Measurements from ENCODE around the gene P2RY13. TPM values are rescaled to one million over a fixed set of nuclear protein-coding genes. Genes with fewer than 3 reads are reported as not detected.

Gene P2RY13
- polyA plus RNA-seq, result 4.9 TPM
- long read RNA-seq, donor 1, partial matches to known transcripts, result 0 of 2 reads
- long read RNA-seq, donor 1, other reads (novel, unspliced or antisense), result 0 of 2 reads
- long read RNA-seq, donor 2, partial matches to known transcripts, result 0 of 2 reads
- long read RNA-seq, donor 2, other reads (novel, unspliced or antisense), result 0 of 2 reads
- long read RNA-seq, donor 3, result 0 reads
- long read RNA-seq, donor 4, result 0 reads
- long read RNA-seq, donor 5, result 0 reads
- long read RNA-seq, donor 6, partial matches to known transcripts, result 0 of 2 reads
- long read RNA-seq, donor 6, other reads (novel, unspliced or antisense), result 0 of 2 reads
- long read RNA-seq, donor 7, partial matches to known transcripts, result 0 of 2 reads
- long read RNA-seq, donor 7, other reads (novel, unspliced or antisense), result 0 of 2 reads
- long read RNA-seq, donor 8, transcript P2RY13-201 (2 exons, 2,764 nt), result major isoform, 5 of 5 reads
- long read RNA-seq, donor 8, partial matches to known transcripts, result 0 of 5 reads
- long read RNA-seq, donor 8, other reads (novel, unspliced or antisense), result 0 of 5 reads
- long read RNA-seq, donor 9, partial matches to known transcripts, result 0 of 3 reads
- long read RNA-seq, donor 9, other reads (novel, unspliced or antisense), result 0 of 3 reads
- long read RNA-seq, donor 10, transcript P2RY13-201 (2 exons, 2,764 nt), result major isoform, 7 of 7 reads
- long read RNA-seq, donor 10, partial matches to known transcripts, result 0 of 7 reads
- long read RNA-seq, donor 10, other reads (novel, unspliced or antisense), result 0 of 7 reads
- long read RNA-seq, donor 11, transcript P2RY13-201 (2 exons, 2,764 nt), result major isoform, 6 of 6 reads
- long read RNA-seq, donor 11, partial matches to known transcripts, result 0 of 6 reads
- long read RNA-seq, donor 11, other reads (novel, unspliced or antisense), result 0 of 6 reads

GRCh38 chr3:151329363-151329762 lies at the start of gene P2RY13:
Gene P2RY13, minus strand, starts transcription at chr3:151329549. Its CDS starts 21 bp downstream, at chr3:151329528.
- no CpG with 5 or more reads among the region's 1 CpG for WGBS (ENCODE audit: insufficient coverage, low lambda C conversion rate)
- Histone ChIP-seq H3K9me3 (ENCODE audit: control insufficient read depth, low read depth, low read length) (no peaks in the 10 kb centered on the region), H3K4me1 (ENCODE audit: control insufficient read depth, insufficient read depth, low read length) (no peaks in the 10 kb centered on the region), H3K27ac (ENCODE audit: low read length) (no peak within 1 kb of the TSS), H3K4me3 (ENCODE audit: low read length) (peak within 1 kb of the TSS; percentile 5), H3K36me3 (ENCODE audit: control insufficient read depth, insufficient read depth, low read length) (no peaks in the 10 kb centered on the region), H3K27me3 (ENCODE audit: control insufficient read depth, insufficient read depth, low read length) (no peaks in the 10 kb centered on the region)
- no peak for DNase-seq

DNA sequence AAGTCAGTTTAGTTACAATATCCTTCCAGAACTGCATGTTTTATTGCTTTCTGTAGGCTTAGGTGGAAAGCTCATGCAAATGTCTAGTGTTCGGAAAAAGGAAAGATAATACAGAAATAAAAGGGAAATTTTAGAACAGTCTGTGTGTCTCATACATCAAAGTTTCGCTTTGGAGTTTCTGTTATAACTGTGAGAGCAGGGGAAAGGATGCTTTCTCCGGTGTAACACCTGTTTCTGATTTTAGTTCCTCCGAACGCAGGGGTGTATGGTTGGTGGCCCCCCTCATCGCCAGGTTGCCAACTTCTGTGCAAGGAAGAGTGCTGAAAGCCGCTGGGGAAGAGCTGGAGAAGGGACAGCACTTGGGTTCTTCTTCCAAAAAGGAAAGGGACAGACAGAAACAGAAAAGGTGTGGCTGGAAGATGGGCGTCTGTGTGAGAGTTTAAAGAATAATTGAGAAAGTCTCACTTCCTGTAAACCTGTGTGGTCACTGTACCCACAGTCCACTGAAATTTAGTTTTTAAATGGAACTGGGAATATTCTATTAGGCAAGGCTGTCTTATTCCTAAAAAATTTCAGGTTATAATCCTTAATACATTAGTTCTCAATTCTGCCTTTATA lies 48.5 kb upstream of the P2RY13 start:
- no peak for DNase-seq

GRCh38 chr3:151372063-151372820 lies 42.9 kb upstream of the P2RY13 start:
- H3K27me3 ChIP-seq (ENCODE audit: control insufficient read depth, insufficient read depth, low read length), result no peaks in the 10 kb centered on the region
- H3K36me3 ChIP-seq (ENCODE audit: control insufficient read depth, insufficient read depth, low read length), result no peaks in the 10 kb centered on the region
- no peak overlapping the region for H3K27ac ChIP-seq (ENCODE audit: low read length)
- 67% methylated on average over 1 of the region's 4 CpGs for WGBS (ENCODE audit: insufficient coverage, low lambda C conversion rate)
- DNase-seq, result no peak
- no peak overlapping the region for H3K4me3 ChIP-seq (ENCODE audit: low read length)
- H3K4me1 ChIP-seq (ENCODE audit: control insufficient read depth, insufficient read depth, low read length), result no peaks in the 10 kb centered on the region
- H3K9me3 ChIP-seq (ENCODE audit: control insufficient read depth, low read depth, low read length), result no peaks in the 10 kb centered on the region

More for the DNA sequence above, 48.5 kb upstream of the P2RY13 start:
- WGBS (ENCODE audit: insufficient coverage, low lambda C conversion rate), result 95% methylated on average over 4 of the region's 8 CpGs
- no peak overlapping the region for H3K4me3 ChIP-seq (ENCODE audit: low read length)
- no peaks in the 10 kb centered on the region for H3K36me3 ChIP-seq (ENCODE audit: control insufficient read depth, insufficient read depth, low read length)
- H3K27ac ChIP-seq (ENCODE audit: low read length), result no peak overlapping the region
- no peaks in the 10 kb centered on the region for H3K4me1 ChIP-seq (ENCODE audit: control insufficient read depth, insufficient read depth, low read length)
- no peaks in the 10 kb centered on the region for H3K27me3 ChIP-seq (ENCODE audit: control insufficient read depth, insufficient read depth, low read length)
- H3K9me3 ChIP-seq (ENCODE audit: control insufficient read depth, low read depth, low read length), result no peaks in the 10 kb centered on the region

DNA sequence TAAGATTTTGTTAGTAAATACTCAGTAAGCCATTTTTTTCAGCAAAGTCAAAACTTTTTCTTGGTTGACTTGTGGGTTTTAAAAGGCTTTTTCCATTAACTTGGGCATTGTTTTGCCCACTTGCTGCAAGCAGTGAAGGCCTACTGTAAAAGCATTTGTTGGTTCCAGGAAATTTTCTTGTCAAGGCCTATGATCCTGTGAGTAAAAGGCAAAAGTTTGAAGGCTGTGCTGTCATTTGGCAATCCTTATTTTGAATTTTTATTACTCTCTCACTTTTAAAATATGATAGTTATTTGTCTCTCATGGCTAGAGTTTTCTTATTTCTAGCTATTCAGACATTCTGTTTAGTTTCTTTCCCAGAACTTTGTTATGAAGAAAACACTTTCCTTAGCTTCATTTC lies 42.2 kb upstream of the P2RY13 start:
- Histone ChIP-seq H3K27ac (ENCODE audit: low read length) (no peak overlapping the region), H3K9me3 (ENCODE audit: control insufficient read depth, low read depth, low read length) (no peaks in the 10 kb centered on the region), H3K36me3 (ENCODE audit: control insufficient read depth, insufficient read depth, low read length) (no peaks in the 10 kb centered on the region), H3K4me1 (ENCODE audit: control insufficient read depth, insufficient read depth, low read length) (no peaks in the 10 kb centered on the region), H3K4me3 (ENCODE audit: low read length) (no peak overlapping the region), H3K27me3 (ENCODE audit: control insufficient read depth, insufficient read depth, low read length) (no peaks in the 10 kb centered on the region)
- no peak for DNase-seq

GRCh38 chr3:151367448-151367847 lies 38.1 kb upstream of the P2RY13 start:
- H3K9me3 ChIP-seq (ENCODE audit: control insufficient read depth, low read depth, low read length), result no peaks in the 10 kb centered on the region
- no peaks in the 10 kb centered on the region for H3K27me3 ChIP-seq (ENCODE audit: control insufficient read depth, insufficient read depth, low read length)
- no peaks in the 10 kb centered on the region for H3K36me3 ChIP-seq (ENCODE audit: control insufficient read depth, insufficient read depth, low read length)
- no peaks in the 10 kb centered on the region for H3K4me1 ChIP-seq (ENCODE audit: control insufficient read depth, insufficient read depth, low read length)
- H3K27ac ChIP-seq (ENCODE audit: low read length), result no peak overlapping the region
- DNase-seq, result no peak
- WGBS (ENCODE audit: insufficient coverage, low lambda C conversion rate), result no CpG with 5 or more reads among the region's 5 CpGs
- H3K4me3 ChIP-seq (ENCODE audit: low read length), result no peak overlapping the region

- 100% methylated on average over 2 of the region's 3 CpGs for WGBS (ENCODE audit: insufficient coverage, low lambda C conversion rate)
- no peaks in the 10 kb centered on the region for H3K9me3 ChIP-seq (ENCODE audit: control insufficient read depth, low read depth, low read length)
- H3K4me3 ChIP-seq (ENCODE audit: low read length), result no peak overlapping the region
- H3K27me3 ChIP-seq (ENCODE audit: control insufficient read depth, insufficient read depth, low read length), result no peaks in the 10 kb centered on the region
- no peaks in the 10 kb centered on the region for H3K4me1 ChIP-seq (ENCODE audit: control insufficient read depth, insufficient read depth, low read length)
- DNase-seq, result no peak
- H3K27ac ChIP-seq (ENCODE audit: low read length), result no peak overlapping the region
- no peaks in the 10 kb centered on the region for H3K36me3 ChIP-seq (ENCODE audit: control insufficient read depth, insufficient read depth, low read length)
These were observed 37.6 kb upstream of the P2RY13 start for GRCh38 chr3:151366993-151367392.

- H3K4me1 ChIP-seq (ENCODE audit: control insufficient read depth, insufficient read depth, low read length), result no peaks in the 10 kb centered on the region
- no peaks in the 10 kb centered on the region for H3K27me3 ChIP-seq (ENCODE audit: control insufficient read depth, insufficient read depth, low read length)
- no peak for DNase-seq
- no peak overlapping the region for H3K27ac ChIP-seq (ENCODE audit: low read length)
- H3K36me3 ChIP-seq (ENCODE audit: control insufficient read depth, insufficient read depth, low read length), result no peaks in the 10 kb centered on the region
- 89% methylated on average over 3 of the region's 3 CpGs for WGBS (ENCODE audit: insufficient coverage, low lambda C conversion rate)
- H3K4me3 ChIP-seq (ENCODE audit: low read length), result no peak overlapping the region
- no peaks in the 10 kb centered on the region for H3K9me3 ChIP-seq (ENCODE audit: control insufficient read depth, low read depth, low read length)
These were observed 33.4 kb upstream of the P2RY13 start for GRCh38 chr3:151362751-151363174.

DNA sequence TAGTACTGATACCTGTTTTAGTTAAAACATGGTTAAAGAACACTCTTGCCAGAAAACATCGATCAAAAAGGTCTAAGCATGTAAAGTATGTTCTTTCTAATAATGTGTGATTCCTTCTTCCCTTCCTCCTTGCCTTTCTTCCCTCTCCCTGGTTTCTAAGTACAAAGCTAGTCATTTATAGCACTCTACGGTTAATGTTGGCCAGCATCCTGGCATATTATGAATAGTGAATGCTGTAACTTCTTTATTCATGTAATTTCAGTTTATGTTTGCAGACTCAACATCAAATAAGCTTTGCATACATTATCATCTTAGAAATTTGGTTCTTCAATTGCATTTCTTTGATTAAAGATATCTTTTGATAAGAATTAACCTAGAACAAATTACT lies 28.1 kb upstream of the P2RY13 start:
- no peaks in the 10 kb centered on the region for H3K27me3 ChIP-seq (ENCODE audit: control insufficient read depth, insufficient read depth, low read length)
- no peak for DNase-seq
- H3K4me3 ChIP-seq (ENCODE audit: low read length), result no peak overlapping the region
- H3K9me3 ChIP-seq (ENCODE audit: control insufficient read depth, low read depth, low read length), result no peaks in the 10 kb centered on the region
- peaks cover 4% of the 10 kb centered on the region for H3K36me3 ChIP-seq (ENCODE audit: control insufficient read depth, insufficient read depth, low read length)
- WGBS (ENCODE audit: insufficient coverage, low lambda C conversion rate), result 60% methylated on average over 1 of the region's 2 CpGs
- H3K27ac ChIP-seq (ENCODE audit: low read length), result no peak overlapping the region
- no peaks in the 10 kb centered on the region for H3K4me1 ChIP-seq (ENCODE audit: control insufficient read depth, insufficient read depth, low read length)

DNA sequence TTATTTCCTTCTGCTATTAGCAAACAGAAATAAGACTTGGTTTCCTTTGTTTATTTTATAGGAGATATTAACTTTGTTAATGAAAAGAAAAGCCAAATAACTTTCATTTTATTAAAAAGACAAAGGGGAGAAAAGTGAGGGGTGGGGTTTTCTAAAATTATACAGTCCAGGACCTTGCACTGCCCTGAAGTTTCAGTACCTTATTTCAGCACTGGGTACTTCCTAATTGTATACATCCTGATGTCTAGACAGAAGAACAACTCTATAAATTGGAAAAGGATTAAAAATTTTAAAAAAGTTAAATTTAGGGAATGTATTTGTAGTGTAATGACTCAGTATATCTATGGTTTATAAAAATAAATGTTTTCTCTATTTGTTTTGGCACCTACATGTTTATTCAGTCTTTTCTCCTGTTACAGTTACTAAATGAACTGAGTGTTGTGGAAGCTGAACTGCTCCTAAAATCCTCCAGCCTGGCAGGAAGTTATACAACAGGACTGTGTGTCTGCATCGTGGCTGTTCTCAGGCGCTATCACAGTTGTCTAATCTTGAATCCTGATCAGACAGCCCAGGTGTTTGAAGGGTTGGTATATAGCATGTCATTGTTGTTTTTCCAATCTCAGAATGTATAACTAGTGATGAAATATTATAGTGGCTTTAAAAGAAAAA lies 27.6 kb upstream of the P2RY13 start:
- no CpG with 5 or more reads among the region's 2 CpGs for WGBS (ENCODE audit: insufficient coverage, low lambda C conversion rate)
- Histone ChIP-seq H3K36me3 (ENCODE audit: control insufficient read depth, insufficient read depth, low read length) (peaks cover 4% of the 10 kb centered on the region), H3K9me3 (ENCODE audit: control insufficient read depth, low read depth, low read length) (no peaks in the 10 kb centered on the region), H3K27ac (ENCODE audit: low read length) (no peak overlapping the region), H3K27me3 (ENCODE audit: control insufficient read depth, insufficient read depth, low read length) (no peaks in the 10 kb centered on the region), H3K4me1 (ENCODE audit: control insufficient read depth, insufficient read depth, low read length) (no peaks in the 10 kb centered on the region), H3K4me3 (ENCODE audit: low read length) (no peak overlapping the region)
- no peak for DNase-seq

All from large intestine (tissue), 12 donors.